Measurements from ENCODE around the gene OMA1.
"Not testable (repeated sequence)": the region's sequence is repeated elsewhere in the genome, so short reads cannot be mapped to it uniquely, and the experiment has no call there.

OMA1 gene

GRCh38 chr1:58583496-58583895 lies 37.0 kb upstream of the OMA1 start:
- POLR2A ChIA-PET, result no interaction called here
- DNase-seq (ENCODE audit: extremely low spot score), result no peak
- CTCF ChIA-PET, result no interaction called here
- TF ChIP-seq ELF4 (IDR thresholded peaks at IDR 0.05) (no peak), FOXM1 (IDR thresholded peaks at IDR 0.05; ENCODE audit: borderline replicate concordance) (no peak), FOXA1 (IDR thresholded peaks at IDR 0.05) (no peak), NFRKB (IDR thresholded peaks at IDR 0.05) (no peak), FOXK2 (IDR thresholded peaks at IDR 0.05) (no peak), ARNT (IDR thresholded peaks at IDR 0.05) (no peak), CTBP1 (IDR thresholded peaks at IDR 0.05; ENCODE audit: borderline replicate concordance) (no peak), TARDBP (IDR thresholded peaks at IDR 0.05) (no peak), SP1 (IDR thresholded peaks at IDR 0.05) (no peak), HDGF (IDR thresholded peaks at IDR 0.05; ENCODE audit: borderline replicate concordance) (no peak)

GRCh38 chr1:58582143-58582542 lies 35.6 kb upstream of the OMA1 start:
- POLR2A ChIA-PET; DNase-seq (ENCODE audit: extremely low spot score); CTCF ChIA-PET: not testable (repeated sequence)

- ChIA-PET POLR2A (no interaction called here), CTCF (interaction anchor here (0.6 to 0.7 kb wide), 2 partner anchors 10 to 145 kb away, joined by 3 to 4 read pairs; no protein-coding TSS in a partner anchor)
- no peak for DNase-seq (ENCODE audit: extremely low spot score)
- TF ChIP-seq TARDBP (IDR thresholded peaks at IDR 0.05) (no peak), PKNOX1 (IDR thresholded peaks at IDR 0.05) (no peak), FOXK2 (IDR thresholded peaks at IDR 0.05) (no peak), SP1 (IDR thresholded peaks at IDR 0.05) (no peak), SUZ12 (IDR thresholded peaks at IDR 0.05) (no peak), ARNT (IDR thresholded peaks at IDR 0.05) (no peak), FOXM1 (IDR thresholded peaks at IDR 0.05; ENCODE audit: borderline replicate concordance) (no peak)
Measured at GRCh38 chr1:58581641-58582040, 35.1 kb upstream of the OMA1 start.

GRCh38 chr1:58580186-58580585 lies 33.7 kb upstream of the OMA1 start:
- ChIA-PET CTCF (no interaction called here), POLR2A (no interaction called here)
- TF ChIP-seq HDGF (IDR thresholded peaks at IDR 0.05; ENCODE audit: borderline replicate concordance) (no peak), PKNOX1 (IDR thresholded peaks at IDR 0.05) (no peak), SUZ12 (IDR thresholded peaks at IDR 0.05) (no peak), FOXK2 (IDR thresholded peaks at IDR 0.05) (no peak), ZNF384 (IDR thresholded peaks at IDR 0.05) (no peak), LEF1 (IDR thresholded peaks at IDR 0.05; ENCODE audit: borderline replicate concordance) (no peak), SP1 (IDR thresholded peaks at IDR 0.05) (no peak), NFRKB (IDR thresholded peaks at IDR 0.05) (no peak)
- DNase-seq (ENCODE audit: extremely low spot score), result no peak

- no peak for DNase-seq (ENCODE audit: extremely low spot score)
- ChIA-PET CTCF (no interaction called here), POLR2A (no interaction called here)
- no peak for TF ChIP-seq FOXM1 (IDR thresholded peaks at IDR 0.05; ENCODE audit: borderline replicate concordance)
- TF ChIP-seq LEF1 (IDR thresholded peaks at IDR 0.05; ENCODE audit: borderline replicate concordance), result no peak
- no peak for TF ChIP-seq ZNF384 (IDR thresholded peaks at IDR 0.05)
- no peak for TF ChIP-seq L3MBTL2 (conservative IDR thresholded peaks at IDR 0.05)
- TF ChIP-seq FOXA1 (IDR thresholded peaks at IDR 0.05), result no peak
Measured at GRCh38 chr1:58577654-58578030, 31.1 kb upstream of the OMA1 start.

- no peak for TF ChIP-seq BHLHE40 (IDR thresholded peaks at IDR 0.05; ENCODE audit: borderline replicate concordance)
- no peak for TF ChIP-seq ZNF384 (IDR thresholded peaks at IDR 0.05)
- TF ChIP-seq NFRKB (IDR thresholded peaks at IDR 0.05), result no peak
- no peak for TF ChIP-seq SUZ12 (IDR thresholded peaks at IDR 0.05)
- no peak for TF ChIP-seq PKNOX1 (IDR thresholded peaks at IDR 0.05)
- no peak for TF ChIP-seq FOXM1 (IDR thresholded peaks at IDR 0.05; ENCODE audit: borderline replicate concordance)
- TF ChIP-seq FOXA1 (IDR thresholded peaks at IDR 0.05), result no peak
- ChIA-PET CTCF (no interaction called here), POLR2A (no interaction called here)
- DNase-seq (ENCODE audit: extremely low spot score), result no peak
Measured at GRCh38 chr1:58576727-58577653, 30.5 kb upstream of the OMA1 start, which contains the start of gene TACSTD2. TACSTD2 (minus strand) TSS chr1:58577252; CDS start chr1:58577156, 96 bp downstream.

- ChIA-PET CTCF (no interaction called here), POLR2A (no interaction called here)
- no peak for TF ChIP-seq BHLHE40 (IDR thresholded peaks at IDR 0.05; ENCODE audit: borderline replicate concordance)
- no peak for DNase-seq (ENCODE audit: extremely low spot score)
Measured at GRCh38 chr1:58576325-58576726, 29.8 kb upstream of the OMA1 start.
